Thoracic aorta endothelial cell (primary cell): ENCODE results near the gene LMOD2. TPM values are rescaled to one million over a fixed set of nuclear protein-coding genes. Genes with fewer than 3 reads are reported as not detected.

Experiments
- total RNA-seq: library from RNA; depleted of rRNA; stranded (reverse); fragments of >200 nt; gene quantifications from 2 replicates; pipeline ENCODE4 v1.2.3, GENCODE V29; 2012

Gene LMOD2, protein sequence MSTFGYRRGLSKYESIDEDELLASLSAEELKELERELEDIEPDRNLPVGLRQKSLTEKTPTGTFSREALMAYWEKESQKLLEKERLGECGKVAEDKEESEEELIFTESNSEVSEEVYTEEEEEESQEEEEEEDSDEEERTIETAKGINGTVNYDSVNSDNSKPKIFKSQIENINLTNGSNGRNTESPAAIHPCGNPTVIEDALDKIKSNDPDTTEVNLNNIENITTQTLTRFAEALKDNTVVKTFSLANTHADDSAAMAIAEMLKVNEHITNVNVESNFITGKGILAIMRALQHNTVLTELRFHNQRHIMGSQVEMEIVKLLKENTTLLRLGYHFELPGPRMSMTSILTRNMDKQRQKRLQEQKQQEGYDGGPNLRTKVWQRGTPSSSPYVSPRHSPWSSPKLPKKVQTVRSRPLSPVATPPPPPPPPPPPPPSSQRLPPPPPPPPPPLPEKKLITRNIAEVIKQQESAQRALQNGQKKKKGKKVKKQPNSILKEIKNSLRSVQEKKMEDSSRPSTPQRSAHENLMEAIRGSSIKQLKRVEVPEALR
- total RNA-seq: not detected in 2 replicates

DNA sequence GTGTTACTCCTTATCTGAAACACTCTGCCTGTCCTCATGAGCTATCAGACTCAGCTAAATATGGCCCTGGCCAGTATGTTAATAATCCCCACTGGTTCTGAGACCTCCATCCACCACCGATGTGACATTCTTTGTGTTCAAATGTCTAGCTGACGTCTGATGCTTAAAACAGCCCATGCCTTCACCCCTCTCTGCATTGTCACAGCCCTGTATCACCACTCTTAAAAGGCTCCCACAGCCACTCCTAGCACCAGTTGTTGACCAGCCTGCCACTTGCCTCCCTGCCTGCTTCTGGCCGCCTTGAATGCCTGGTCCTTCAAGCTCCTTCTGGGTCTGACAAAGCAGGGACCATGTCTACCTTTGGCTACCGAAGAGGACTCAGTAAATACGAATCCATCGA lies at the start of gene LMOD2:
LMOD2 (plus strand) TSS at position 253 of the 400 bp plus-strand sequence; CDS start at position 351, 98 bp downstream.

Other genes starting within 250 kb of the LMOD2 start
- 0.43 and 0.53 TPM in 2 replicates for gene IQUB, start 121.3 kb upstream of the LMOD2 start, total RNA-seq
- gene NDUFA5, start 98.0 kb upstream of the LMOD2 start, total RNA-seq: 50.1 and 57.7 TPM in 2 replicates
- gene ASB15, start 54.0 kb upstream of the LMOD2 start, total RNA-seq: not detected in 2 replicates
- 26.3 and 32.1 TPM in 2 replicates for gene WASL, start 93.1 kb downstream of the LMOD2 start, total RNA-seq
- gene HYAL4, start 189.3 kb downstream of the LMOD2 start, total RNA-seq: 0.36 TPM in 1 of 2 replicates, not detected in the other